Stimulated activated CD8-positive, alpha-beta memory T cell treated with anti-CD3 and anti-CD28 coated beads, Interleukin-4, amount 100 ng/mL, for 1 hour (primary cell): ENCODE measurements around the gene GPRC5A.

Source experiments
- DNase-seq, 2 donors: peaks; one replicate each; pipeline ENCODE4 v3.0.0-alpha.2; 2020; ENCODE audit warnings: low read depth in 2 of 2, low spot score in 1 of 2

The GPRC5A gene

GRCh38 chr12:12938541-12938940, 47.2 kb downstream of the GPRC5A start:
- no peak for DNase-seq

GRCh38 chr12:12939888-12940287, 48.5 kb downstream of the GPRC5A start:
- no peak for DNase-seq

DNA sequence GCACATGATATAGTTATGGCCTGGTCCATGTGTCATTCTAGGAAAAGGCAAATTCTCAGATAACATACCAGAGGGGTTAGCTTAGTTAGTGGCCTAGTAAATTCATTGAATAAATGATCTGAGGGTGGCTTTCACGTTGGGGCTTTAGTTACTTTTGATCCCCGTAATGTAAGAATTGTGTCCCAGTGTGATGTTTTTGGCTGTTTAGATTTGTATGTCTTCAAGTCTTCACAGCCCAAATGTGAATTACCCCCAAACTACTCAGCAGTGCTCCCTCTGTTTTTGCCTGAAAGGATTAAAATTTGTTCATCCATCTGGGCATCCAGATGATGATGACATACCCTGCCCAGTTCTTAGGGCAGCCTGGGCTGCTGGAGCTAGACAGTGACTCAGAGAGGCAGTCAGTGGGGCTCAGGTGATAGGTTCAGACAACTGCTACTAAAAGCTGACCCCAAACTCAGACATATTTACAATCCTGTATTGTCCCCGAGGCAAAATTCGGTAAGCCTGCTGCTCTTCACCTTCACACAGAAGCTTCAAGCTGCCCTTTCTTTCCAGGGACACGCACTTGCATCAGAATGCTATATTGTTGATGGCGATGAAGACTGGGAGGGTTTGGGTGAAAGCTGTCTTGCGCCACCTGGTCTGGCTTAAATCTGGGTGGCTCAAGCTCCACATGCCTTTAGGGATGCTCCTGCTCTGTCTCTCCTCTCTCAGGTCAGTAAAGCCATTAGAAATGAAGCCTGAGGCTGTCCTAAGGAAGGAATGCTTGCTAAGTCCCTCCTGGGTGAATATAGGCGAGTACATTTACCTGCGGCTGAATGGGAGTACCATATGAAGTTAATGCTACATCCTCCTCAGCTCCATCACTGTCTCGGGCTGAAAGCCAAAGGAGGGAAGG, 50.3 kb downstream of the GPRC5A start:
- DNase-seq = no peak

GRCh38 chr12:12943586-12944260, 52.4 kb downstream of the GPRC5A start:
- DNase-seq = no peak

GRCh38 chr12:12945591-12945990, 54.2 kb downstream of the GPRC5A start:
- no peak for DNase-seq

DNA sequence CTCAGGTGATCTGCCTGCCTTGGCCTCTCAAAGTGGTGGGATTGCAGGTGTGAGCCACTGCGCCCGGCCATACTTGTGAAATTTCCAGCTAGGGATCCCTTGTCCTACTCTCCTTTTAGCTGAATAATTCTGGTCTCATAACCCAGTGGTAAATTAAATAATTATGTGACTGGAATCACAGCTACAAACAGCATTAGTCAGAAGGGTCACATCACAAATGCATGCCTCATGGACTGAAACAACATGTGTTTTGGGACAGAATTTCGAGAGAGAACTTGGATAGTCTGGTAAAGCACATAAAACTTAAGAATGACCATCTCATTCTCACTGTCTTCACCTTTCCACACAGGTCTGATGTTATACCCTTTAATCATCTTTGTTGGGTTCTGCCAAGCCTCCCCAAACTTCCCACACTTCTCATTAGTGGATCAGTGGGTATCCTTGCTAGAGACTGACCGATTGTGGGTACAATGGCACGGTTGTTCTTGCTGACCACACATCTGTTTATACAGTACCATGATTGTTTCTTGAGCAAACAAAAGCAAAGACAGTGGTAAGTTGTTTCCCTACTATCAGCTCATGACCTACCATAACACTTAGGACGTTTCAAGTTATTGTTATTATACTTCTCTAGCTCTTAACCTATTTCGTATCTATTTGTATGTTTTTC, 55.5 kb downstream of the GPRC5A start:
- no peak for DNase-seq

- DNase-seq = no peak
These were observed 56.5 kb downstream of the GPRC5A start for GRCh38 chr12:12947902-12948301.

DNA sequence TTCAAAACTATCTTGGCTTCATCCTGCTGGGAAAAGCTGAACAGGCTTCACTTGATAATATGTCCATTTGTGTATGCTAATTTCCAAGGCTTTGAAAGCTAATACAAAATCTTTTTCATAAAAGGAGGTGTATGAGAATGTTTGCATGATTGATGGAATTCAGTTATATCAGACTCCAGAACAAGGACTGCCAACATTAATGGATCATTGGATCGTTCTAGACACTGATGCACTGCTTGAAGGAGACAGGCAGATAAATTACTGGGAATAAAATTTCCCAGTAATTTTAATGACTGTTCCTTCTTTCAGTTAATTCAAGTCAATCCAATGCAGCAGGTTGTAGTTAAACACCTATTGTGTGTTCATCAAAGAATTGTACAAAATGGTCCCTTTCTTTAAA, 60.1 kb downstream of the GPRC5A start:
- DNase-seq = no peak

DNA sequence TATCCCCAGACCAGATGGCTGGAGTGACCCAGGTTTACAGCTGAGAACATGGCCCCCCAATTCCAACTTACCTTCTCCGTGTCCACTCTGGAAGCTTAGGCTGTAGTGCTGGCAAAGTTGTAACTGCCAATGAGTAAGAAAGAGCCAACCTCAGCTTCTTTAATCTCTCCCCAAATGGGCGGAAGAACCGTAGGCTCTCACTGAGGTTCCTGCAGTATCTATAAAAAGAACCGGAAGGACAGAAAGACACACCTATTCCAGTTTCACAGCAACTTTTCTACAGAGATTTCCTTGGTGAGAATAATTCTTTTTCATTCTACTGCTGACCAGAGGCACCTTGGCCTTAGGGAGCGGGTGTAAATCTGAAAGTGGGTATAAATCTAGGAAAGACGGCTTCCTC, 60.7 kb downstream of the GPRC5A start, which contains the start of gene GPRC5D:
TSS of gene GPRC5D (minus strand) at position 135 of the 400 bp plus-strand sequence. CDS start 1,786 bp downstream, outside the sequence.
- no peak for DNase-seq

- DNase-seq = no peak
These were observed 63.0 kb downstream of the GPRC5A start for GRCh38 chr12:12954356-12954755.

- no peak for DNase-seq
These were observed 63.7 kb downstream of the GPRC5A start for GRCh38 chr12:12954878-12955625.

- no peak for DNase-seq
These were observed 67.5 kb downstream of the GPRC5A start for GRCh38 chr12:12958886-12959285.

- no peak for DNase-seq
These were observed 69.4 kb downstream of the GPRC5A start for GRCh38 chr12:12960639-12961209.

GRCh38 chr12:12964255-12964654, 72.9 kb downstream of the GPRC5A start:
- DNase-seq = no peak

DNA sequence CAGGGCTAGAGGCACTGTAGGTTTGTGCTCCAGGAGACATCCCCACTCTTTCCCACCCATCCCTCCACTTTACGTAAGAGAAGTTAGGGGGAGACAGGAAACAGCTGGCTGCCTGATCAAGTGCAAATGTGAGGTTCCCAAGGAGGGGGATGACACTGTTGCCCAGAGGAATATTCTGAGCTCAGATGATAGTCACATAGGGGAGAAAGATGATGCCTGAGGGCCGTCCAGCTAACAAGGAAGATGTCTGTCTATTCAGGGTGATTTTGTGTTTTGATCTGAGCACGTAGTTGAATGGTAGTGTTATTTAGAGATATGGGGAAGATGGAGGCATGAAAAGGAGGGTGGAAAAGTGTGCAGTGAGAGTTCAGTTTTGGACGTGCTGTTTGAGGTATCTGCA, 74.5 kb downstream of the GPRC5A start:
- DNase-seq = no peak
